Prostate gland (tissue), 2 donors: ENCODE data around the gene DNAJC17. TPM values are rescaled to one million over a fixed set of nuclear protein-coding genes. Genes with fewer than 3 reads are reported as not detected.

Experiments
- DNase-seq: peaks from one replicate; pipeline ENCODE4 v3.0.0-alpha.2; 2019; ENCODE audit warnings: low spot score
- H3K27ac ChIP-seq, 2 donors: fragments of 200-600 bp; sonication (generic); 2 replicates each; pipeline ENCODE4 v1.5.1; 2017 to 2019
- H3K27me3 ChIP-seq: fragments of 200-600 bp; sonication (generic); replicated peaks from 2 replicates; pipeline ENCODE4 v1.5.1; 2019; ENCODE audit not compliant: insufficient read depth
- H3K36me3 ChIP-seq, 2 donors: fragments of 200-600 bp; sonication (generic); 1 replicate in 1 of 2; 2 replicates in 1 of 2; pipeline versions ENCODE4 v1.5.1 to v1.8.1; 2017 to 2019
- H3K4me1 ChIP-seq: fragments of 200-600 bp; sonication (generic); replicated peaks from 2 replicates; pipeline ENCODE4 v1.5.1; 2019
- H3K4me3 ChIP-seq, 2 donors: fragments of 200-600 bp; sonication (generic); 2 replicates each; pipeline ENCODE4 v1.5.1; 2017 to 2019
- H3K9me3 ChIP-seq: fragments of 200-600 bp; sonication (generic); 2 replicates; pipeline ENCODE4 v1.5.1; 2017
- POLR2A ChIP-seq: fragments of 450-650 bp; IDR thresholded peaks from one replicate; pipeline ENCODE4 v1.6.1; 2016; ENCODE audit warnings: antibody characterized with exemption, mild to moderate bottlenecking
- POLR2AphosphoS5 ChIP-seq: sonication (generic); formaldehyde crosslinking; IDR thresholded peaks from one replicate; pipeline ENCODE4 v1.6.1; 2017; ENCODE audit warnings: antibody characterized with exemption
- WGBS: methylation state at CpG from one replicate; pipeline ENCODE4 v1.1.5; 2018; 5-methylcytosine and 5-hydroxymethylcytosine counted together
- intact Hi-C: fragments of 100-400 bp; cut with DNase I; formaldehyde crosslinking; loops from one replicate; pipeline ENCODE4 v1.14.2; 2022
- total RNA-seq, 2 donors: library from RNA; depleted of rRNA; stranded (reverse); fragments of >200 nt; gene quantifications; one replicate each; pipeline ENCODE4 v1.1.0, GENCODE V29; 2016
- TF ChIP-seq, protein P1 (sequence below), 4 experiments: fragments of 200-600 bp in 2 of 4; fragments of 450-650 bp in 2 of 4; sonication (generic) in 2 of 4; IDR thresholded peaks; 1 replicate in 3 of 4; 2 replicates in 1 of 4; pipeline ENCODE4 v1.5.1; 2016 to 2019; ENCODE audit warnings: antibody characterized with exemption in 4 of 4, mild to moderate bottlenecking in 2 of 4, moderate library complexity in 2 of 4

DNAJC17 gene
- total RNA-seq, 2 donors from 2014 or later = 29.2 to 29.6 TPM

DNA sequence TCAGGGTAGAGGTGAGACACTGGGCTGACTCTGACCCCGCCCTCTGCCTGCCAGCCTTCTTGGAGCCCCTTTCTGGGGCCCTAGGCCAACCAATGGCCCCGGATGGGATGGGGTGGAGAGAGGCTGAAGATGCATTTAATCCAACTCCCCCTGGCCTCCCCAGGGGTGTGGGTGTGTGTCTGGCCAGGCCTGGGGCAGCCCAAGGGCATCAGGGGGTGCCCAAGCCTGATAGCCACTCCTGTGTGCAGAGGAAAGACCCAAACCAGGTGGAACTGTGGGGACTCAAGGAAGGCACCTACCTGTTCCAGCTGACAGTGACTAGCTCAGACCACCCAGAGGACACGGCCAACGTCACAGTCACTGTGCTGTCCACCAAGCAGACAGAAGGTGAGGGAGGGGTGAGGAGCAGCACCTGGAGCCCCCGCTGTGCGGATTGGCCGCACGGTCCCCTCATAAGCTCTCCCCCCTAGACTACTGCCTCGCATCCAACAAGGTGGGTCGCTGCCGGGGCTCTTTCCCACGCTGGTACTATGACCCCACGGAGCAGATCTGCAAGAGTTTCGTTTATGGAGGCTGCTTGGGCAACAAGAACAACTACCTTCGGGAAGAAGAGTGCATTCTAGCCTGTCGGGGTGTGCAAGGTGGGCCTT, 46.1 kb upstream of the DNAJC17 start:
- no peak for DNase-seq
- H3K27ac ChIP-seq = peak overlapping the region; percentile 36 to 61
- peaks cover 0 to 7% of the 10 kb centered on the region in 2 donors for H3K36me3 ChIP-seq
- H3K4me1 ChIP-seq = peaks cover 14% of the 10 kb centered on the region
- H3K4me3 ChIP-seq = no peak overlapping the region
- 87% methylated on average over 16 of the region's 16 CpGs for WGBS
- no peaks in the 10 kb centered on the region for H3K9me3 ChIP-seq
- intact Hi-C loops = no loop called here
- no peaks in the 10 kb centered on the region for H3K27me3 ChIP-seq
- TF ChIP-seq, protein P1, sequence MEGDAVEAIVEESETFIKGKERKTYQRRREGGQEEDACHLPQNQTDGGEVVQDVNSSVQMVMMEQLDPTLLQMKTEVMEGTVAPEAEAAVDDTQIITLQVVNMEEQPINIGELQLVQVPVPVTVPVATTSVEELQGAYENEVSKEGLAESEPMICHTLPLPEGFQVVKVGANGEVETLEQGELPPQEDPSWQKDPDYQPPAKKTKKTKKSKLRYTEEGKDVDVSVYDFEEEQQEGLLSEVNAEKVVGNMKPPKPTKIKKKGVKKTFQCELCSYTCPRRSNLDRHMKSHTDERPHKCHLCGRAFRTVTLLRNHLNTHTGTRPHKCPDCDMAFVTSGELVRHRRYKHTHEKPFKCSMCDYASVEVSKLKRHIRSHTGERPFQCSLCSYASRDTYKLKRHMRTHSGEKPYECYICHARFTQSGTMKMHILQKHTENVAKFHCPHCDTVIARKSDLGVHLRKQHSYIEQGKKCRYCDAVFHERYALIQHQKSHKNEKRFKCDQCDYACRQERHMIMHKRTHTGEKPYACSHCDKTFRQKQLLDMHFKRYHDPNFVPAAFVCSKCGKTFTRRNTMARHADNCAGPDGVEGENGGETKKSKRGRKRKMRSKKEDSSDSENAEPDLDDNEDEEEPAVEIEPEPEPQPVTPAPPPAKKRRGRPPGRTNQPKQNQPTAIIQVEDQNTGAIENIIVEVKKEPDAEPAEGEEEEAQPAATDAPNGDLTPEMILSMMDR (IDR thresholded peaks at IDR 0.05) = no peak
- no peak for TF ChIP-seq POLR2A
- TF ChIP-seq POLR2AphosphoS5 = no peak

DNA sequence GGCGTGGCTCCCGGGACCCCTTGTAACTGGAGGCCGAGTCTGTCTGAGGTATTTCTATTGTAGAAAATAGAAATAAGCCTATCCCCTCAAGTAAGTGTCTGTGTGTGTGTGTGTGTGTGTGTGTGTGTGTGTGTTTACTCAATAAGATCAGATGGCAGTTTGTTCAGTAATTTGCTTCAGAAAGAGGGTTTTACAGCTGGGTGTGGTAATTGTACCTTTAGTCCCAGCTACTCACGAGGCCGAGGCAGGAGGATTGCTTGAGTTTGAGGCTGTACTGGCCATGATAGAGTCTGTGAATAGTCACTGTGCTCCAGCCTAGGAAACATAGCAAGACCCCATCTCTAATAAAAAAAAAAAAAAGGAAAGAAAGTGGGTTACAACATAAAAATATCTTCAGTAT, 45.3 kb upstream of the DNAJC17 start:
- Histone ChIP-seq H3K36me3 (peaks cover 0 to 7% of the 10 kb centered on the region in 2 donors), H3K27me3 (no peaks in the 10 kb centered on the region), H3K4me3 (no peak overlapping the region), H3K27ac (peak overlapping the region; percentile 36 to 61), H3K9me3 (no peaks in the 10 kb centered on the region), H3K4me1 (peaks cover 14% of the 10 kb centered on the region)
- intact Hi-C loops = no loop called here
- WGBS = 63% methylated on average over 5 of the region's 5 CpGs
- DNase-seq = no peak
- TF ChIP-seq, protein P1 (IDR thresholded peaks at IDR 0.05) = no peak
- no peak for TF ChIP-seq POLR2A

DNA sequence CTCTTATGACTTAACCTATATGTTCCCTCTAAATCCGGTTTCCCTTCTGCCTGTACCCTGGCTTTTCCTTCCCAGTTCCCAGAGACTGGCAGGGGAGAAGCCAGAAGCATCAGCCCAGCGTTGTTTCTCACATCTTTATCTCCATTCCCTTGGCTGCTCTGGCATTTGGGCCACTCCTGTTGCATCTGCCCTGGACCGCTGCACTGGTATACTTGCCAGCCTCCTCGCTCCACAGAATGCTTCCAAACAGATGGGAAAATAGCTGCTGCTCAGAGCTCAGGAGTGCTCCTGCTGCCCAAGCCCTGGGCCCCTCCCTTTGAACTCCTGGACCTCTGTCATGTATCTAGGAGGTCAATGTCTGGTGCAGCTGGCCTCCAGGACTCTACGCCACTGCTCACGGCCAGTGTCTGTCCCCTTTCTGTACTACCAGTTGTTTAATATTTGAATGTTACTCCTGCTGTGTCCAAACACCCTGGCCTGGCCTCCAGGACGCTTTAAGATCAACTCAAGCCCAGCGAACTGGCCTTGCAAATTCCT, 43.4 kb upstream of the DNAJC17 start:
- no peaks in the 10 kb centered on the region for H3K27me3 ChIP-seq
- WGBS = 90% methylated on average over 8 of the region's 8 CpGs
- intact Hi-C loops = no loop called here
- DNase-seq = no peak
- peaks cover 0 to 7% of the 10 kb centered on the region in 2 donors for H3K36me3 ChIP-seq
- H3K9me3 ChIP-seq = no peaks in the 10 kb centered on the region
- no peaks in the 10 kb centered on the region for H3K4me1 ChIP-seq
- TF ChIP-seq POLR2AphosphoS5 (no peak), POLR2A (no peak)
- TF ChIP-seq, protein P1 (IDR thresholded peaks at IDR 0.05) = no peak
- H3K4me3 ChIP-seq = no peak overlapping the region
- no peak overlapping the region for H3K27ac ChIP-seq

DNA sequence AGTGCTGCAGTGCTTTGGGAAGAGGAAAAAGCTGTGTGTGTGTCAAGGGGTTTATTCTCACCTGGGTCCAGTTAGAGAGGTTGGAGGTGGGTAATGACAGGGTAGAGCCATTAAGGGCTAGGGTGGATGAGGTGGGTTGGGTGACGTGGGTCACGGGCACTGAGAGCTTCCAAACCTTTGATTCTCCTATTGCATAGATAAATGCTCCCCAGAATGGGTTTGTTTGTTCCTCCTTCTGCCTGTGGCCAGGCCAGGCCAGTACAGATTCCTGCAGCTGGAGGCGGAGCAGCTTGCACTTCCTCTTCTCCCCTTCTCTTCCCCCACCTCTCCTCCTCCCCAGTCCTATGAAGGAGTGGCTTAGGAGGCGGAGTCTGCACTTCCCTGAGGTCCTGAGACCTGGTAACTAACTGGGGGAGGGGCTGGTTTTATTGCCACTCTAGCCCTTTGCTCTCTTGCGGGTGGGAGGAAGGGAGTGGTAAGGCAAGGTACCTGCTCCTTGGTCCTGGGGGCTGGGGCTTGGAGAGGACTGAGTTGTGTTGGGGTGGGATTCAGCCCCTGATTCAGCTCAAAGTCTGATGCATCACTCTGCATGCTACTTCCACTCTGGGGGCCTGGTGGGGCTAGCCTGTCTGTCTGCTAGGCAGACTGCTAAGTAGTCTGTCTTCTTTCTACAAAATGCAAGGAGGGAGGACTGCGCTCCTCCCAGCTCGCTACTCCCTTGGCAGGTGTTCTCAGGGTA, 40.1 kb upstream of the DNAJC17 start:
- Histone ChIP-seq H3K4me1 (no peaks in the 10 kb centered on the region), H3K27ac (peak overlapping the region; percentile 96 to 97), H3K9me3 (no peaks in the 10 kb centered on the region), H3K27me3 (no peaks in the 10 kb centered on the region), H3K4me3 (peak overlapping the region in 1 of 2 donors; percentile 79), H3K36me3 (no peaks in the 10 kb centered on the region)
- peak; percentile 92 for TF ChIP-seq POLR2AphosphoS5
- TF ChIP-seq, protein P1 (IDR thresholded peaks at IDR 0.05) = peak in 3 of 4 experiments; percentile 22 to 57 (median 54)
- TF ChIP-seq POLR2A = peak; percentile 84
- WGBS = 44% methylated on average over 7 of the region's 7 CpGs
- peak; percentile 87 for DNase-seq
- intact Hi-C loops = no loop called here
